DMS 273 treated with DMSO at 0.1 percent for 48 hours (cell line): ENCODE measurements around the gene DMTF1.
"Not testable (repeated sequence)": the region's sequence is repeated elsewhere in the genome, so short reads cannot be mapped to it uniquely, and the experiment has no call there.

Experiments
- DNase-seq: peaks from one replicate; lab custom pipeline; 2025; lab: John Stamatoyannopoulos, UW

DMTF1 gene

GRCh38 chr7:87223666-87224065 lies 71.4 kb downstream of the DMTF1 start:
- no peak for DNase-seq

DNA sequence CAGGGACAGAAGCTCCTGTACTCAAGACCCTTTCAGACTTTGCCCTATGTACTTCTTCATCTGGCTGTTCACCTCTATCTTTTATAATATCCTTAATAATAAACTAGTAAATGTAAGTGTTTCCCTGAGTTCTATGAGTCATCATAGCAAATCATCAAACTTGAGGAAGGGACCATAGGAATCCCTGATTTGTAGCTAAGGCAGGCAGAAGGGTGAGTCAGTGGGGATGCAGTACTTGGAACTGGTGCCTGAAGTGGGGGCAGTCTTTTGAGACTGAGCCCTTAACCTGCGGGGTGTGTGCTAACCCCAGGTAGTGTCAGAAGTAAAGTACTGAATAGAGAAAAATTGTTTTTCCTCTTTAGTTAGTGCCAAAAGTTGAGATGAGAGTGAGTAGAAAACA lies 73.4 kb downstream of the DMTF1 start:
- DNase-seq: no peak

- no peak for DNase-seq
These were observed 74.2 kb downstream of the DMTF1 start for GRCh38 chr7:87226495-87226894.

- DNase-seq: peak; percentile 85
These were observed 79.0 kb downstream of the DMTF1 start for GRCh38 chr7:87231258-87231657.

DNA sequence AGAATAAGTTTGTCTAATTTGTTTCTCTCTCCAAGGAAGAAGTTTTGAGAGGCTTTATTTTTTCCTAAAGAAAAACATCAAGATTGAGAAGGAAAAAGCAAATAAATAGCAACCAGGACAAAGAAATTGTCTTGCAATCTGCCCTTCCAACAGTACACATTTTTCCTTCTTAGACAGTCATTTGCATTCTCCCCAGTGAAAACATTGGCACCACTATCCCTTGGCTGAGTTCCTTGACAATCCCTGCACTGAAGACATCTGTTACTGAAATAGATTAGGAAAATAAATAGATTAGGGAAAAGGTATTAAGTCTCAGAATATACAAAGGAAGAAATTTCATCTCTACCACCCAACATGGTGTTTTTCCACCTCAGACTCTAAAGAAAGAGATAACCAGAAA lies 79.5 kb downstream of the DMTF1 start:
- peak; percentile 92 for DNase-seq

DNA sequence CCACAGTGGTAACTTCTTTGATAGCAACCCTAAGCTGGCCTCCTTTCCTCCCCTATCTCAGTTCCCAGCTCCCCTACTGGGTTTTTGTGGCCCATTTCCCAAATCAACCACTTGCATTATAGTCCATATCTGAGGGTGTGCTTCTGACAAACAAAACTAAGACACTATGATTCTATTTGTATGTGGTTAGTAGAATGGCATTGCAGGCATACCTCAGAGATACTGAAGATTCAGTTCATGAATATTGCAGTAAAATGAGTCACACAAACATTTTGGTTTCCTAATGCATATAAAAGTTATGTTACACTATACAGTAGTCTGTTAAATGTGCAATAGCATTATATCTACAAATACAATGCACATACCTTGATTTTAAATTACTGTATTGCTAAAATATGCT lies 82.7 kb downstream of the DMTF1 start:
- DNase-seq: no peak

GRCh38 chr7:87238464-87239051 lies 86.3 kb downstream of the DMTF1 start:
- DNase-seq: not testable (repeated sequence)

- not testable (repeated sequence) for DNase-seq
These were observed 93.4 kb downstream of the DMTF1 start for GRCh38 chr7:87245671-87246070.
